Chondrocyte (in vitro differentiated cells): Measurements from ENCODE around the gene PLCD4. TPM values are rescaled to one million over a fixed set of nuclear protein-coding genes. Genes with fewer than 3 reads are reported as not detected.

Experiments
- DNase-seq: peaks from one replicate; pipeline ENCODE4 v3.0.0; 2021; ENCODE audit warnings: mixed read lengths, low spot score
- H3K27ac Mint-ChIP-seq: one replicate; pipeline ENCODE4 v1.8.0; 2021; ENCODE audit warnings: mild to moderate bottlenecking, moderate library complexity, mixed read lengths; ENCODE audit not compliant: unreplicated experiment
- H3K27me3 Mint-ChIP-seq: 2 replicates; pipeline ENCODE4 v1.8.0; 2021; ENCODE audit warnings: low read depth, mixed read lengths
- H3K36me3 Mint-ChIP-seq: 2 replicates; pipeline ENCODE4 v1.8.0; 2021; ENCODE audit warnings: low read depth, mixed read lengths
- H3K4me1 Mint-ChIP-seq: 2 replicates; pipeline ENCODE4 v1.8.0; 2021; ENCODE audit warnings: low read depth, mild to moderate bottlenecking, mixed read lengths
- H3K4me3 Mint-ChIP-seq: one replicate; pipeline ENCODE4 v1.8.0; 2021; ENCODE audit warnings: mild to moderate bottlenecking, moderate library complexity, mixed read lengths; ENCODE audit not compliant: unreplicated experiment
- H3K9me3 Mint-ChIP-seq: 2 replicates; pipeline ENCODE4 v1.8.0; 2021; ENCODE audit warnings: low read depth, mixed read lengths
- CTCF ChIP-seq: fragments of 200-600 bp; sonication (generic); IDR thresholded peaks from 2 replicates; pipeline ENCODE4 v1.5.0; 2021; ENCODE audit warnings: antibody characterized with exemption, mild to moderate bottlenecking, moderate library complexity
- total RNA-seq: library from RNA; stranded (reverse); gene quantifications from 3 replicates; pipeline ENCODE4 v1.2.1, GENCODE V29; 2021

Gene PLCD4
- total RNA-seq, 1 donor from 2014 or later, result 4.1 TPM

DNA sequence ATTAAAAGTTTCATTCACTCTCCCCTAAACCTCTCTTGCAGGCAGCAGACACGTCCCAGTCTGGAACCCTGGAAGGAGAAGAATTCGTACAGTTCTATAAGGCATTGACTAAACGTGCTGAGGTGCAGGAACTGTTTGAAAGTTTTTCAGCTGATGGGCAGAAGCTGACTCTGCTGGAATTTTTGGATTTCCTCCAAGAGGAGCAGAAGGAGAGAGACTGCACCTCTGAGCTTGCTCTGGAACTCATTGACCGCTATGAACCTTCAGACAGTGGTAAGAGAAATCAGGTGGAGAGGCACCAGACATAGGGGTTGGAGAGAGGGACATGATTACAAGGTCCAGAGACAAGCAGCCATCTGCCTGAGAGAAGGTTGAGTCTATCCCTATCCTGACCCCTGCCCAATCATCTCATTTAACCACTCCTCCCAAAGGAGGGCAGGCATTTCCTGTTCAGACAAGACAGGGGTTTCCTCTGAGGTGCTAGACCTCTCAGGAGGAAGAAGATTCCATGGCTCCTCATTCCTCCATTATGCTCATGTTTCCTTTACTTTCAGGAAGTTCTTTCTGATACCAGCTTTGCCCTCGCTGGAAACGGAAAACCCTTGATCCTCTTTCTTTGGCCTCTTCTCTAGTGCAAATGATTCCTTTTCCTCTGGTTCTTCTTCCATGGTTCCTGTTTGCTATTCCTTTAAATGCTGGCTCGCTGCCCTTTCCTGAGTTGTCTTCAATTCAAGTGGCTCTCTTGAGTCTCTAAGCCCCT is 15.1 kb downstream of the PLCD4 start:
- DNase-seq, result no peak
- no peak overlapping the region for H3K27ac Mint-ChIP-seq
- TF ChIP-seq CTCF, result no peak
- no peaks in the 10 kb centered on the region for H3K9me3 Mint-ChIP-seq
- no peaks in the 10 kb centered on the region for H3K27me3 Mint-ChIP-seq
- peaks cover 8% of the 10 kb centered on the region for H3K4me1 Mint-ChIP-seq
- no peak overlapping the region for H3K4me3 Mint-ChIP-seq
- peaks cover 5% of the 10 kb centered on the region for H3K36me3 Mint-ChIP-seq

- no peak for TF ChIP-seq CTCF
- peaks cover 5% of the 10 kb centered on the region for H3K36me3 Mint-ChIP-seq
- no peak overlapping the region for H3K27ac Mint-ChIP-seq
- no peak for DNase-seq
- H3K27me3 Mint-ChIP-seq, result no peaks in the 10 kb centered on the region
- no peak overlapping the region for H3K4me3 Mint-ChIP-seq
- no peaks in the 10 kb centered on the region for H3K9me3 Mint-ChIP-seq
- H3K4me1 Mint-ChIP-seq, result peaks cover 8% of the 10 kb centered on the region
Observed at GRCh38 chr2:218623366-218623705, 15.6 kb downstream of the PLCD4 start.

GRCh38 chr2:218626369-218626768 is 18.7 kb downstream of the PLCD4 start:
- no peak overlapping the region for H3K4me3 Mint-ChIP-seq
- no peaks in the 10 kb centered on the region for H3K9me3 Mint-ChIP-seq
- DNase-seq, result no peak
- H3K27ac Mint-ChIP-seq, result no peak overlapping the region
- H3K36me3 Mint-ChIP-seq, result no peaks in the 10 kb centered on the region
- H3K27me3 Mint-ChIP-seq, result no peaks in the 10 kb centered on the region
- no peak for TF ChIP-seq CTCF
- peaks cover 13% of the 10 kb centered on the region for H3K4me1 Mint-ChIP-seq

GRCh38 chr2:218627939-218628338 is 20.2 kb downstream of the PLCD4 start:
- Mint-ChIP-seq H3K36me3 (peaks cover 3% of the 10 kb centered on the region), H3K4me3 (no peak overlapping the region), H3K27ac (no peak overlapping the region), H3K27me3 (no peaks in the 10 kb centered on the region), H3K9me3 (no peaks in the 10 kb centered on the region), H3K4me1 (peaks cover 8% of the 10 kb centered on the region)
- no peak for DNase-seq
- no peak for TF ChIP-seq CTCF

GRCh38 chr2:218631837-218632236 is 24.1 kb downstream of the PLCD4 start:
- Mint-ChIP-seq H3K36me3 (peaks cover 23% of the 10 kb centered on the region), H3K27ac (no peak overlapping the region)

More at GRCh38 chr2:218631837-218632236, 24.1 kb downstream of the PLCD4 start:
- no peaks in the 10 kb centered on the region for H3K9me3 Mint-ChIP-seq
- no peak for DNase-seq
- H3K4me3 Mint-ChIP-seq, result no peak overlapping the region
- no peak for TF ChIP-seq CTCF
- H3K4me1 Mint-ChIP-seq, result peaks cover 5% of the 10 kb centered on the region
- no peaks in the 10 kb centered on the region for H3K27me3 Mint-ChIP-seq
